HEK293 (cell line): ENCODE results near the gene APOE.

ENCODE experiments used
- AEBP2 ChIP-seq: fragments of 450-650 bp; formaldehyde crosslinking; IDR thresholded peaks from 2 replicates; pipeline ENCODE4 v1.5.1; 2016; ENCODE audit warnings: missing biosample characterization, missing genetic modification characterization, borderline replicate concordance
- GLIS2 ChIP-seq: fragments of 450-650 bp; formaldehyde crosslinking; IDR thresholded peaks from 2 replicates; pipeline ENCODE4 v1.5.1; 2016; ENCODE audit warnings: missing biosample characterization, missing genetic modification characterization
- KLF8 ChIP-seq: fragments of 450-650 bp; formaldehyde crosslinking; IDR thresholded peaks from 2 replicates; pipeline ENCODE4 v1.5.1; 2016; ENCODE audit warnings: missing biosample characterization, missing genetic modification characterization
- PRDM1 ChIP-seq: fragments of 450-650 bp; formaldehyde crosslinking; IDR thresholded peaks from 2 replicates; pipeline ENCODE4; 2016; ENCODE audit warnings: missing biosample characterization, missing genetic modification characterization
- TCF7L2 ChIP-seq: IDR thresholded peaks from 2 replicates; pipeline ENCODE4 v1.6.1; 2011; ENCODE audit warnings: low read depth, mild to moderate bottlenecking, inconsistent platforms, low read length, moderate library complexity, borderline replicate concordance
- ZBTB1 ChIP-seq: fragments of 450-650 bp; formaldehyde crosslinking; IDR thresholded peaks from 2 replicates; pipeline ENCODE4 v1.5.1; 2016; ENCODE audit warnings: missing biosample characterization, missing genetic modification characterization
- ZBTB20 ChIP-seq: fragments of 450-650 bp; formaldehyde crosslinking; IDR thresholded peaks from 2 replicates; pipeline ENCODE4 v1.5.1; 2016; ENCODE audit warnings: missing biosample characterization, missing genetic modification characterization
- ZNF133 ChIP-seq: fragments of 450-650 bp; formaldehyde crosslinking; IDR thresholded peaks from 2 replicates; pipeline ENCODE4 v1.5.1; 2016; ENCODE audit warnings: missing biosample characterization, missing genetic modification characterization
- ZNF169 ChIP-seq: fragments of 450-650 bp; formaldehyde crosslinking; IDR thresholded peaks from 2 replicates; pipeline ENCODE4 v1.5.1; 2016; ENCODE audit warnings: missing biosample characterization, missing genetic modification characterization
- ZNF174 ChIP-seq: fragments of 450-650 bp; formaldehyde crosslinking; IDR thresholded peaks from 2 replicates; pipeline ENCODE4 v1.5.0; 2017; ENCODE audit warnings: missing biosample characterization, mild to moderate bottlenecking, missing genetic modification characterization
- ZNF18 ChIP-seq: fragments of 450-650 bp; formaldehyde crosslinking; IDR thresholded peaks from 2 replicates; pipeline ENCODE4 v1.5.1; 2016; ENCODE audit warnings: missing biosample characterization, missing genetic modification characterization
- ZNF19 ChIP-seq: fragments of 450-650 bp; formaldehyde crosslinking; IDR thresholded peaks from 2 replicates; pipeline ENCODE4; 2016; ENCODE audit warnings: missing biosample characterization, missing genetic modification characterization, low read depth
- ZNF391 ChIP-seq: fragments of 450-650 bp; formaldehyde crosslinking; IDR thresholded peaks from 2 replicates; pipeline ENCODE4 v1.5.1; 2016; ENCODE audit warnings: low read depth, missing biosample characterization, missing genetic modification characterization, borderline replicate concordance
- ZNF580 ChIP-seq: fragments of 450-650 bp; formaldehyde crosslinking; IDR thresholded peaks from 2 replicates; pipeline ENCODE4 v1.5.1; 2016; ENCODE audit warnings: missing biosample characterization, missing genetic modification characterization
- ZNF596 ChIP-seq: fragments of 450-650 bp; IDR thresholded peaks from 2 replicates; pipeline ENCODE4 v1.5.0; 2018; ENCODE audit warnings: missing biosample characterization, mild to moderate bottlenecking, missing genetic modification characterization, moderate library complexity
- ZNF621 ChIP-seq: fragments of 450-650 bp; formaldehyde crosslinking; IDR thresholded peaks from 2 replicates; pipeline ENCODE4 v1.5.1; 2017; ENCODE audit warnings: missing biosample characterization, missing genetic modification characterization
- ZNF623 ChIP-seq: fragments of 450-650 bp; formaldehyde crosslinking; IDR thresholded peaks from 2 replicates; pipeline ENCODE4 v1.5.1; 2016; ENCODE audit warnings: missing biosample characterization, missing genetic modification characterization
- ZNF658 ChIP-seq: fragments of 450-650 bp; formaldehyde crosslinking; IDR thresholded peaks from 2 replicates; pipeline ENCODE4; 2016; ENCODE audit warnings: missing biosample characterization, missing genetic modification characterization
- ZNF701 ChIP-seq: fragments of 450-650 bp; formaldehyde crosslinking; IDR thresholded peaks from 2 replicates; pipeline ENCODE4 v1.5.1; 2016; ENCODE audit warnings: missing biosample characterization, missing genetic modification characterization
- ZNF785 ChIP-seq: fragments of 450-650 bp; formaldehyde crosslinking; IDR thresholded peaks from 2 replicates; pipeline ENCODE4 v1.5.1; 2016; ENCODE audit warnings: missing biosample characterization, missing genetic modification characterization
- ZSCAN23 ChIP-seq: fragments of 450-650 bp; formaldehyde crosslinking; IDR thresholded peaks from 2 replicates; pipeline ENCODE4 v1.5.1; 2016; ENCODE audit warnings: missing biosample characterization, missing genetic modification characterization
- TF ChIP-seq, protein P1 (sequence below): fragments of 450-650 bp; IDR thresholded peaks from 2 replicates; pipeline ENCODE4 v1.5.1; 2018; ENCODE audit warnings: missing biosample characterization, missing genetic modification characterization
- TF ChIP-seq, protein P2 (sequence below): fragments of 450-650 bp; formaldehyde crosslinking; IDR thresholded peaks from 2 replicates; pipeline ENCODE4 v1.5.1; 2016; ENCODE audit warnings: missing biosample characterization, missing genetic modification characterization
- TF ChIP-seq, protein P3 (sequence below): fragments of 450-650 bp; formaldehyde crosslinking; IDR thresholded peaks from 2 replicates; pipeline ENCODE4 v1.5.1; 2017; ENCODE audit warnings: missing biosample characterization, missing genetic modification characterization
- TF ChIP-seq, protein P4 (sequence below): fragments of 450-650 bp; formaldehyde crosslinking; IDR thresholded peaks from 2 replicates; pipeline ENCODE4 v1.5.1; 2016; ENCODE audit warnings: missing biosample characterization, missing genetic modification characterization
- TF ChIP-seq, protein P5 (sequence below): fragments of 450-650 bp; formaldehyde crosslinking; IDR thresholded peaks from 2 replicates; pipeline ENCODE4 v1.5.1; 2016; ENCODE audit warnings: missing biosample characterization, missing genetic modification characterization
- TF ChIP-seq, protein P6 (sequence below): fragments of 450-650 bp; formaldehyde crosslinking; IDR thresholded peaks from 2 replicates; pipeline ENCODE4 v1.5.1; 2016; ENCODE audit warnings: missing biosample characterization, missing genetic modification characterization

Gene APOE

GRCh38 chr19:44954649-44955504 lies 49.3 kb downstream of the APOE start, which contains the start of gene CLPTM1 (continued):
- TF ChIP-seq, protein P1, sequence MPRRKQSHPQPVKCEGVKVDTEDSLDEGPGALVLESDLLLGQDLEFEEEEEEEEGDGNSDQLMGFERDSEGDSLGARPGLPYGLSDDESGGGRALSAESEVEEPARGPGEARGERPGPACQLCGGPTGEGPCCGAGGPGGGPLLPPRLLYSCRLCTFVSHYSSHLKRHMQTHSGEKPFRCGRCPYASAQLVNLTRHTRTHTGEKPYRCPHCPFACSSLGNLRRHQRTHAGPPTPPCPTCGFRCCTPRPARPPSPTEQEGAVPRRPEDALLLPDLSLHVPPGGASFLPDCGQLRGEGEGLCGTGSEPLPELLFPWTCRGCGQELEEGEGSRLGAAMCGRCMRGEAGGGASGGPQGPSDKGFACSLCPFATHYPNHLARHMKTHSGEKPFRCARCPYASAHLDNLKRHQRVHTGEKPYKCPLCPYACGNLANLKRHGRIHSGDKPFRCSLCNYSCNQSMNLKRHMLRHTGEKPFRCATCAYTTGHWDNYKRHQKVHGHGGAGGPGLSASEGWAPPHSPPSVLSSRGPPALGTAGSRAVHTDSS (tag by site-specific recombination): no peak
- TF ChIP-seq PRDM1 (tag by site-specific recombination) (no peak), ZNF785 (tag by site-specific recombination) (peak; percentile 30; the same call in 1 of the 2 replicates), ZNF169 (tag by site-specific recombination) (no peak), ZNF596 (tag by site-specific recombination) (no peak), ZNF18 (no peak), KLF8 (tag by site-specific recombination) (peak; percentile 97), ZNF174 (tag by site-specific recombination) (no peak), ZNF19 (tag by site-specific recombination) (no peak), ZNF701 (tag by site-specific recombination) (no peak), ZNF580 (tag by site-specific recombination) (peak; percentile 36), AEBP2 (tag by site-specific recombination) (no peak), ZNF658 (no peak), ZNF133 (tag by site-specific recombination) (no peak), ZBTB1 (no peak), ZSCAN23 (tag by site-specific recombination) (no peak), ZNF391 (tag by site-specific recombination) (no peak; the same call in 1 of the 2 replicates), GLIS2 (tag by site-specific recombination) (no peak), ZNF623 (tag by site-specific recombination) (no peak), TCF7L2 (no peak), ZNF621 (tag by site-specific recombination) (no peak), ZBTB20 (no peak)
- TF ChIP-seq, protein P2, sequence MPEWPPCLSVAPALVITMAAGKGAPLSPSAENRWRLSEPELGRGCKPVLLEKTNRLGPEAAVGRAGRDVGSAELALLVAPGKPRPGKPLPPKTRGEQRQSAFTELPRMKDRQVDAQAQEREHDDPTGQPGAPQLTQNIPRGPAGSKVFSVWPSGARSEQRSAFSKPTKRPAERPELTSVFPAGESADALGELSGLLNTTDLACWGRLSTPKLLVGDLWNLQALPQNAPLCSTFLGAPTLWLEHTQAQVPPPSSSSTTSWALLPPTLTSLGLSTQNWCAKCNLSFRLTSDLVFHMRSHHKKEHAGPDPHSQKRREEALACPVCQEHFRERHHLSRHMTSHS: no peak
- TF ChIP-seq, protein P3, sequence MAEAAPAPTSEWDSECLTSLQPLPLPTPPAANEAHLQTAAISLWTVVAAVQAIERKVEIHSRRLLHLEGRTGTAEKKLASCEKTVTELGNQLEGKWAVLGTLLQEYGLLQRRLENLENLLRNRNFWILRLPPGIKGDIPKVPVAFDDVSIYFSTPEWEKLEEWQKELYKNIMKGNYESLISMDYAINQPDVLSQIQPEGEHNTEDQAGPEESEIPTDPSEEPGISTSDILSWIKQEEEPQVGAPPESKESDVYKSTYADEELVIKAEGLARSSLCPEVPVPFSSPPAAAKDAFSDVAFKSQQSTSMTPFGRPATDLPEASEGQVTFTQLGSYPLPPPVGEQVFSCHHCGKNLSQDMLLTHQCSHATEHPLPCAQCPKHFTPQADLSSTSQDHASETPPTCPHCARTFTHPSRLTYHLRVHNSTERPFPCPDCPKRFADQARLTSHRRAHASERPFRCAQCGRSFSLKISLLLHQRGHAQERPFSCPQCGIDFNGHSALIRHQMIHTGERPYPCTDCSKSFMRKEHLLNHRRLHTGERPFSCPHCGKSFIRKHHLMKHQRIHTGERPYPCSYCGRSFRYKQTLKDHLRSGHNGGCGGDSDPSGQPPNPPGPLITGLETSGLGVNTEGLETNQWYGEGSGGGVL (tag by site-specific recombination): no peak
- TF ChIP-seq, protein P4, sequence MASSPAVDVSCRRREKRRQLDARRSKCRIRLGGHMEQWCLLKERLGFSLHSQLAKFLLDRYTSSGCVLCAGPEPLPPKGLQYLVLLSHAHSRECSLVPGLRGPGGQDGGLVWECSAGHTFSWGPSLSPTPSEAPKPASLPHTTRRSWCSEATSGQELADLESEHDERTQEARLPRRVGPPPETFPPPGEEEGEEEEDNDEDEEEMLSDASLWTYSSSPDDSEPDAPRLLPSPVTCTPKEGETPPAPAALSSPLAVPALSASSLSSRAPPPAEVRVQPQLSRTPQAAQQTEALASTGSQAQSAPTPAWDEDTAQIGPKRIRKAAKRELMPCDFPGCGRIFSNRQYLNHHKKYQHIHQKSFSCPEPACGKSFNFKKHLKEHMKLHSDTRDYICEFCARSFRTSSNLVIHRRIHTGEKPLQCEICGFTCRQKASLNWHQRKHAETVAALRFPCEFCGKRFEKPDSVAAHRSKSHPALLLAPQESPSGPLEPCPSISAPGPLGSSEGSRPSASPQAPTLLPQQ (tag by site-specific recombination): peak; percentile 88
- TF ChIP-seq, protein P5, sequence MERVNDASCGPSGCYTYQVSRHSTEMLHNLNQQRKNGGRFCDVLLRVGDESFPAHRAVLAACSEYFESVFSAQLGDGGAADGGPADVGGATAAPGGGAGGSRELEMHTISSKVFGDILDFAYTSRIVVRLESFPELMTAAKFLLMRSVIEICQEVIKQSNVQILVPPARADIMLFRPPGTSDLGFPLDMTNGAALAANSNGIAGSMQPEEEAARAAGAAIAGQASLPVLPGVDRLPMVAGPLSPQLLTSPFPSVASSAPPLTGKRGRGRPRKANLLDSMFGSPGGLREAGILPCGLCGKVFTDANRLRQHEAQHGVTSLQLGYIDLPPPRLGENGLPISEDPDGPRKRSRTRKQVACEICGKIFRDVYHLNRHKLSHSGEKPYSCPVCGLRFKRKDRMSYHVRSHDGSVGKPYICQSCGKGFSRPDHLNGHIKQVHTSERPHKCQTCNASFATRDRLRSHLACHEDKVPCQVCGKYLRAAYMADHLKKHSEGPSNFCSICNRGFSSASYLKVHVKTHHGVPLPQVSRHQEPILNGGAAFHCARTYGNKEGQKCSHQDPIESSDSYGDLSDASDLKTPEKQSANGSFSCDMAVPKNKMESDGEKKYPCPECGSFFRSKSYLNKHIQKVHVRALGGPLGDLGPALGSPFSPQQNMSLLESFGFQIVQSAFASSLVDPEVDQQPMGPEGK (tag by site-specific recombination): 0 out of 2 replicates have a peak, but pooled peaks have one; percentile 44
- TF ChIP-seq, protein P6, sequence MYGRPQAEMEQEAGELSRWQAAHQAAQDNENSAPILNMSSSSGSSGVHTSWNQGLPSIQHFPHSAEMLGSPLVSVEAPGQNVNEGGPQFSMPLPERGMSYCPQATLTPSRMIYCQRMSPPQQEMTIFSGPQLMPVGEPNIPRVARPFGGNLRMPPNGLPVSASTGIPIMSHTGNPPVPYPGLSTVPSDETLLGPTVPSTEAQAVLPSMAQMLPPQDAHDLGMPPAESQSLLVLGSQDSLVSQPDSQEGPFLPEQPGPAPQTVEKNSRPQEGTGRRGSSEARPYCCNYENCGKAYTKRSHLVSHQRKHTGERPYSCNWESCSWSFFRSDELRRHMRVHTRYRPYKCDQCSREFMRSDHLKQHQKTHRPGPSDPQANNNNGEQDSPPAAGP: peak; percentile 47; the same call in 1 of the 2 replicates
